HepG2 (cell line): ENCODE data around the gene RIN3. TPM values are rescaled to one million over a fixed set of nuclear protein-coding genes. Genes with fewer than 3 reads are reported as not detected.

ENCODE experiments used
- FOXM1 ChIP-seq: sonication (generic); formaldehyde crosslinking; IDR thresholded peaks from 2 replicates; pipeline ENCODE4 v1.5.0; 2020; ENCODE audit warnings: missing genetic modification reagents
- FOXP1 ChIP-seq, 2 experiments: fragments of 450-650 bp in 1 of 2; IDR thresholded peaks; 2 replicates each; pipeline ENCODE4 v1.6.1; 2017 to 2018; ENCODE audit warnings: antibody characterized with exemption in 1 of 2
- FUBP1 ChIP-seq: sonication (generic); formaldehyde crosslinking; IDR thresholded peaks from 2 replicates; pipeline ENCODE4 v1.5.1; 2020; ENCODE audit warnings: missing genetic modification reagents, mild to moderate bottlenecking, borderline replicate concordance
- KDM2A ChIP-seq: sonication (generic); formaldehyde crosslinking; IDR thresholded peaks from 2 replicates; pipeline ENCODE4 v1.4.0; 2020; ENCODE audit warnings: low read depth, missing genetic modification reagents, borderline replicate concordance
- MEIS2 ChIP-seq: sonication (generic); formaldehyde crosslinking; IDR thresholded peaks from 2 replicates; pipeline ENCODE4 v1.9.0; 2021; ENCODE audit warnings: mild to moderate bottlenecking, missing genetic modification reagents
- POLR2G ChIP-seq: fragments of 200-400 bp; formaldehyde crosslinking; IDR thresholded peaks from 2 replicates; pipeline ENCODE4 v1.6.1; 2018; ENCODE audit warnings: mild to moderate bottlenecking, low read depth, low read length, moderate library complexity
- ZNF24 ChIP-seq: fragments of 450-650 bp; IDR thresholded peaks from 2 replicates; pipeline ENCODE4 v1.6.1; 2017; ENCODE audit warnings: antibody characterized with exemption, mild to moderate bottlenecking
- ZNF800 ChIP-seq: sonication (generic); formaldehyde crosslinking; IDR thresholded peaks from 2 replicates; pipeline ENCODE4 v1.4.0; 2020; ENCODE audit warnings: missing genetic modification reagents
- ZZZ3 ChIP-seq: sonication (generic); formaldehyde crosslinking; IDR thresholded peaks from 2 replicates; pipeline ENCODE4 v1.4.0; 2020; ENCODE audit warnings: missing genetic modification reagents, mild to moderate bottlenecking, borderline replicate concordance
- polyA plus RNA-seq, 8 experiments: library from polyadenylated mRNA; depleted of rRNA in 3 of 8; stranded (reverse) in 7 of 8; unstranded in 1 of 8; fragments of >200 nt; fragmentation: Illumina TruSeq in 4 of 8; extraction: Trizol in 4 of 8; gene quantifications; 2 replicates each; pipeline versions ENCODE4 v1.2.1 to v1.2.3, GENCODE V29; 2011 to 2016; ENCODE audit warnings: low read depth in 4 of 8, missing spikeins in 1 of 8, mixed read lengths in 1 of 8; ENCODE audit not compliant: insufficient read depth in 1 of 8
- total RNA-seq, 5 experiments: library from RNA; depleted of rRNA; stranded (reverse); fragments of >200 nt; fragmentation: Illumina TruSeq; extraction: Trizol; gene quantifications; 2 replicates each; pipeline ENCODE4 v1.2.3, GENCODE V29; 2016; ENCODE audit warnings: low read depth in 1 of 5
- TF ChIP-seq, protein P1 (sequence below): sonication (generic); formaldehyde crosslinking; IDR thresholded peaks from 2 replicates; pipeline ENCODE4 v1.4.0; 2020; ENCODE audit warnings: low read depth, mild to moderate bottlenecking, missing genetic modification reagents

The RIN3 gene
- total and polyA plus RNA-seq, 2 of the 13 experiments (the other 11 are each of a cell fraction or from before 2014, with no cell fraction given): 2.3 to 3.6 TPM

DNA sequence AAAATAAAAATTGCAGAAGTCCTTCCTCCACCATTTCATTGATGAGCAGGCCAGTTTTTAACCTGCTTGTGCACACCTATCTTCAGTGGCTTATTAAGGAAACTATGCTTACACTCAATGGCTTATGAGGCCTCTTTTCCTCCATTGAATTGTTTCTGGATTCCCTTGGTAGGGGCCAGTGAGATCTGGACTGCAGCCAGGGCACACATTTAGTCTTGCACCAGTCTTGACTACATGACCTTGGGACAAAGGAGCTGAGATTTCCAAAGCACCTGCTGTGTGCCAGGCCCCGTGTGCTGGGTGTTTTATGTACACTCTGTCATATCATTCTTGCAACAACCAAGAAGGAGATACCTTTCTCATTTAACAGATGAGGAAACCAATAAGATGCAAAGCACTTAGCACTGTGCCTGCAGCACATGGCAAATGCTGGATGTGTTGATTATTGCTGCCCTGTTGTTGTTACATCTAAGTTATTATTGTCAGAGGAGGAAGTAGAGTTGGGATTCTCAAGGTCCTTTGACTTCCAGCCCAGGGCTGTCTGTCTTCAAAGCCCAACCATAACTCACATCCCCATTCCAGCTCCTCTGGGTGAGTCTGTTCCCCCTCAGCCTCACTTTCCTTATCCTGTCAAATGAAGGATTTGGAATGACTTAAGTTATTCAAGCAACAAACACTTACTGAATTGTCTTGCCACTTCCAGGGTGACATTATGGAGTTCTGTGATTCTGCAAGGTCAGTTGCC lies 31.6 kb upstream of the RIN3 start (continued):
- TF ChIP-seq FUBP1 (CRISPR knock-in tag) (no peak), ZNF24 (no peak), ZNF800 (CRISPR knock-in tag) (no peak), MEIS2 (CRISPR knock-in tag) (no peak), KDM2A (CRISPR knock-in tag) (no peak), FOXP1 (IDR thresholded peaks at IDR 0.05) (no peak), FOXP1 (CRISPR knock-in tag; IDR thresholded peaks at IDR 0.05) (no peak), ZZZ3 (CRISPR knock-in tag) (no peak), POLR2G (no peak), FOXM1 (CRISPR knock-in tag) (no peak)
- TF ChIP-seq, protein P1, sequence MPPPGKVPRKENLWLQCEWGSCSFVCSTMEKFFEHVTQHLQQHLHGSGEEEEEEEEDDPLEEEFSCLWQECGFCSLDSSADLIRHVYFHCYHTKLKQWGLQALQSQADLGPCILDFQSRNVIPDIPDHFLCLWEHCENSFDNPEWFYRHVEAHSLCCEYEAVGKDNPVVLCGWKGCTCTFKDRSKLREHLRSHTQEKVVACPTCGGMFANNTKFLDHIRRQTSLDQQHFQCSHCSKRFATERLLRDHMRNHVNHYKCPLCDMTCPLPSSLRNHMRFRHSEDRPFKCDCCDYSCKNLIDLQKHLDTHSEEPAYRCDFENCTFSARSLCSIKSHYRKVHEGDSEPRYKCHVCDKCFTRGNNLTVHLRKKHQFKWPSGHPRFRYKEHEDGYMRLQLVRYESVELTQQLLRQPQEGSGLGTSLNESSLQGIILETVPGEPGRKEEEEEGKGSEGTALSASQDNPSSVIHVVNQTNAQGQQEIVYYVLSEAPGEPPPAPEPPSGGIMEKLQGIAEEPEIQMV (CRISPR knock-in tag): no peak
